HepG2 (cell line): ENCODE data around the gene ABCA4. TPM values are rescaled to one million over a fixed set of nuclear protein-coding genes. Genes with fewer than 3 reads are reported as not detected.

ENCODE experiments used
- ADNP ChIP-seq: sonication (generic); formaldehyde crosslinking; IDR thresholded peaks from 2 replicates; pipeline ENCODE4 v1.4.0; 2020; ENCODE audit warnings: missing genetic modification reagents
- FOXM1 ChIP-seq: sonication (generic); formaldehyde crosslinking; IDR thresholded peaks from 2 replicates; pipeline ENCODE4 v1.5.0; 2020; ENCODE audit warnings: missing genetic modification reagents
- FOXO1 ChIP-seq: sonication (generic); formaldehyde crosslinking; IDR thresholded peaks from 2 replicates; pipeline ENCODE4 v1.4.0; 2020; ENCODE audit warnings: missing genetic modification reagents
- KAT2B ChIP-seq: fragments of 150-350 bp; IDR thresholded peaks from 2 replicates; pipeline ENCODE4 v1.6.1; 2014; ENCODE audit warnings: low read depth, low read length, borderline replicate concordance
- MAX ChIP-seq: IDR thresholded peaks from 2 replicates; pipeline ENCODE4 v1.6.1; 2012; ENCODE audit warnings: inconsistent platforms
- MBD4 ChIP-seq: IDR thresholded peaks from 2 replicates; pipeline ENCODE4 v1.6.1; 2012; ENCODE audit warnings: low read length, inconsistent platforms, borderline replicate concordance
- NFIB ChIP-seq: sonication (generic); formaldehyde crosslinking; IDR thresholded peaks from 2 replicates; pipeline ENCODE4 v1.9.0; 2021; ENCODE audit warnings: missing genetic modification reagents, mild to moderate bottlenecking, borderline replicate concordance
- SOX13 ChIP-seq, 3 experiments: fragments of 450-650 bp in 1 of 3; sonication (generic) in 1 of 3; formaldehyde crosslinking in 1 of 3; IDR thresholded peaks in 2 of 3; conservative IDR thresholded peaks in 1 of 3; 2 replicates each; pipeline versions ENCODE4 v1.5.0 to v1.6.1; 2016 to 2020; ENCODE audit warnings: antibody characterized with exemption in 1 of 3, mild to moderate bottlenecking in 1 of 3, missing compliant biosample characterization in 1 of 3, missing genetic modification reagents in 1 of 3, moderate library complexity in 1 of 3
- TP53 ChIP-seq: sonication (generic); formaldehyde crosslinking; conservative IDR thresholded peaks from 2 replicates; pipeline ENCODE4 v1.4.0; 2020; ENCODE audit warnings: missing genetic modification reagents
- ZKSCAN8 ChIP-seq: IDR thresholded peaks from 2 replicates; pipeline ENCODE4 v1.6.1; 2016; ENCODE audit warnings: borderline replicate concordance, missing genetic modification reagents, missing compliant biosample characterization
- ZNF121 ChIP-seq: sonication (generic); formaldehyde crosslinking; IDR thresholded peaks from 2 replicates; pipeline ENCODE4 v1.5.0; 2020; ENCODE audit warnings: mild to moderate bottlenecking, missing genetic modification reagents
- ZNF432 ChIP-seq: sonication (generic); formaldehyde crosslinking; IDR thresholded peaks from 2 replicates; pipeline ENCODE4 v1.5.0; 2020; ENCODE audit warnings: missing genetic modification reagents, mild to moderate bottlenecking, borderline replicate concordance
- ZNF615 ChIP-seq: sonication (generic); formaldehyde crosslinking; IDR thresholded peaks from 2 replicates; pipeline ENCODE4 v1.5.0; 2020; ENCODE audit warnings: mild to moderate bottlenecking, missing genetic modification reagents, borderline replicate concordance
- polyA plus RNA-seq, 8 experiments: library from polyadenylated mRNA; depleted of rRNA in 3 of 8; stranded (reverse) in 7 of 8; unstranded in 1 of 8; fragments of >200 nt; fragmentation: Illumina TruSeq in 4 of 8; extraction: Trizol in 4 of 8; gene quantifications; 2 replicates each; pipeline versions ENCODE4 v1.2.1 to v1.2.3, GENCODE V29; 2011 to 2016; ENCODE audit warnings: low read depth in 4 of 8, missing spikeins in 1 of 8, mixed read lengths in 1 of 8; ENCODE audit not compliant: insufficient read depth in 1 of 8
- total RNA-seq, 5 experiments: library from RNA; depleted of rRNA; stranded (reverse); fragments of >200 nt; fragmentation: Illumina TruSeq; extraction: Trizol; gene quantifications; 2 replicates each; pipeline ENCODE4 v1.2.3, GENCODE V29; 2016; ENCODE audit warnings: low read depth in 1 of 5
- TF ChIP-seq, protein P1 (sequence below): sonication (generic); formaldehyde crosslinking; conservative IDR thresholded peaks from 2 replicates; pipeline ENCODE4 v1.4.0; 2020; ENCODE audit warnings: mild to moderate bottlenecking, missing genetic modification reagents, moderate library complexity
- TF ChIP-seq, protein P2 (sequence below): sonication (generic); formaldehyde crosslinking; IDR thresholded peaks from 2 replicates; pipeline ENCODE4 v1.5.0; 2020; ENCODE audit warnings: mild to moderate bottlenecking, missing genetic modification reagents
- TF ChIP-seq, protein P3 (sequence below): sonication (generic); formaldehyde crosslinking; IDR thresholded peaks from 2 replicates; pipeline ENCODE4 v1.4.0; 2020; ENCODE audit warnings: missing genetic modification reagents
- TF ChIP-seq, protein P4 (sequence below): sonication (generic); formaldehyde crosslinking; IDR thresholded peaks from 2 replicates; pipeline ENCODE4 v1.4.0; 2020; ENCODE audit warnings: missing genetic modification reagents

Gene ABCA4
- total and polyA plus RNA-seq, 2 of the 13 experiments (the other 11 are each of a cell fraction or from before 2014, with no cell fraction given), result 0.24 to 0.67 TPM

DNA sequence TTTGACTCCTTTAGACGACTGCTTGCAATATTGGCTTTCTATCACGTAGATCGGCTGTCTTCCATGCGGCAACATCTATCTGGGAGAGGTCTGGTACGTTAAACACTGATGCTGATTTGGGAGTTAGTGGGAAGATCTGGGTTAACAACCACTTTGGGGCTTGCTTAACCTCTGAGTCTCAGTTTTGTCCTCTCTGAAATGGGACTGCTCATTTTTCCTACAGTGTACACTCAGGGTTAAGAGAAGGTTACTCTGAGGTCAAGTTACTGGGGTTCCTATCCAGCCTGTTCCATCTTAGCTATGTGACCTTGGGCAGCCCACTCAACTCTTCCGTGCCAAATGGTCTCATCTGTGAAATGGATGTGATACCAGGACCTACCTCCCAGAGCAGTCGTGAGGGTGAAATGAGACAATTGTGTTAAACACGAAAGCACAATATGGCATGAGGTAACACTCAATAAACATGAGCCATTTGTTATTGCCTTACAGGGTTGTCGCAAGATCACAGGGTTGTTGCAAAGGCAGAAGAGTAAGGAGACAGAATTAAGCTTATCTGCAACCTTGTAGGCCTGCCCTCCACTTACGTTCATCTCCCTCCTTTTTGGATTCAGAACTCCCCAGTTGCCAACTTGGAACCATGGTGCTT, 5.6 kb downstream of the ABCA4 start (continued):
- TF ChIP-seq, protein P1, sequence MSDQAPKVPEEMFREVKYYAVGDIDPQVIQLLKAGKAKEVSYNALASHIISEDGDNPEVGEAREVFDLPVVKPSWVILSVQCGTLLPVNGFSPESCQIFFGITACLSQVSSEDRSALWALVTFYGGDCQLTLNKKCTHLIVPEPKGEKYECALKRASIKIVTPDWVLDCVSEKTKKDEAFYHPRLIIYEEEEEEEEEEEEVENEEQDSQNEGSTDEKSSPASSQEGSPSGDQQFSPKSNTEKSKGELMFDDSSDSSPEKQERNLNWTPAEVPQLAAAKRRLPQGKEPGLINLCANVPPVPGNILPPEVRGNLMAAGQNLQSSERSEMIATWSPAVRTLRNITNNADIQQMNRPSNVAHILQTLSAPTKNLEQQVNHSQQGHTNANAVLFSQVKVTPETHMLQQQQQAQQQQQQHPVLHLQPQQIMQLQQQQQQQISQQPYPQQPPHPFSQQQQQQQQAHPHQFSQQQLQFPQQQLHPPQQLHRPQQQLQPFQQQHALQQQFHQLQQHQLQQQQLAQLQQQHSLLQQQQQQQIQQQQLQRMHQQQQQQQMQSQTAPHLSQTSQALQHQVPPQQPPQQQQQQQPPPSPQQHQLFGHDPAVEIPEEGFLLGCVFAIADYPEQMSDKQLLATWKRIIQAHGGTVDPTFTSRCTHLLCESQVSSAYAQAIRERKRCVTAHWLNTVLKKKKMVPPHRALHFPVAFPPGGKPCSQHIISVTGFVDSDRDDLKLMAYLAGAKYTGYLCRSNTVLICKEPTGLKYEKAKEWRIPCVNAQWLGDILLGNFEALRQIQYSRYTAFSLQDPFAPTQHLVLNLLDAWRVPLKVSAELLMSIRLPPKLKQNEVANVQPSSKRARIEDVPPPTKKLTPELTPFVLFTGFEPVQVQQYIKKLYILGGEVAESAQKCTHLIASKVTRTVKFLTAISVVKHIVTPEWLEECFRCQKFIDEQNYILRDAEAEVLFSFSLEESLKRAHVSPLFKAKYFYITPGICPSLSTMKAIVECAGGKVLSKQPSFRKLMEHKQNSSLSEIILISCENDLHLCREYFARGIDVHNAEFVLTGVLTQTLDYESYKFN, result no peak
- TF ChIP-seq ZNF615 (CRISPR knock-in tag) (no peak), NFIB (no peak), MAX (0 out of 2 replicates have a peak, but pooled peaks have one; percentile 1), FOXO1 (CRISPR knock-in tag) (0 out of 2 replicates have a peak, but pooled peaks have one; percentile 6), ADNP (CRISPR knock-in tag) (0 out of 2 replicates have a peak, but pooled peaks have one; percentile 25), MBD4 (no peak), ZNF121 (no peak), TP53 (CRISPR knock-in tag) (no peak), FOXM1 (no peak), SOX13 (IDR thresholded peaks at IDR 0.05) (no peak), SOX13 (CRISPR knock-in tag; conservative IDR thresholded peaks at IDR 0.05 in 1 of 2, IDR thresholded peaks at IDR 0.05 in 1 of 2) (peak in 1 of 2 experiments; percentile 55; a peak in 2 of 4 replicates), ZKSCAN8 (CRISPR knock-in tag) (no peak), ZNF432 (CRISPR knock-in tag) (no peak), KAT2B (no peak)
- TF ChIP-seq, protein P2, sequence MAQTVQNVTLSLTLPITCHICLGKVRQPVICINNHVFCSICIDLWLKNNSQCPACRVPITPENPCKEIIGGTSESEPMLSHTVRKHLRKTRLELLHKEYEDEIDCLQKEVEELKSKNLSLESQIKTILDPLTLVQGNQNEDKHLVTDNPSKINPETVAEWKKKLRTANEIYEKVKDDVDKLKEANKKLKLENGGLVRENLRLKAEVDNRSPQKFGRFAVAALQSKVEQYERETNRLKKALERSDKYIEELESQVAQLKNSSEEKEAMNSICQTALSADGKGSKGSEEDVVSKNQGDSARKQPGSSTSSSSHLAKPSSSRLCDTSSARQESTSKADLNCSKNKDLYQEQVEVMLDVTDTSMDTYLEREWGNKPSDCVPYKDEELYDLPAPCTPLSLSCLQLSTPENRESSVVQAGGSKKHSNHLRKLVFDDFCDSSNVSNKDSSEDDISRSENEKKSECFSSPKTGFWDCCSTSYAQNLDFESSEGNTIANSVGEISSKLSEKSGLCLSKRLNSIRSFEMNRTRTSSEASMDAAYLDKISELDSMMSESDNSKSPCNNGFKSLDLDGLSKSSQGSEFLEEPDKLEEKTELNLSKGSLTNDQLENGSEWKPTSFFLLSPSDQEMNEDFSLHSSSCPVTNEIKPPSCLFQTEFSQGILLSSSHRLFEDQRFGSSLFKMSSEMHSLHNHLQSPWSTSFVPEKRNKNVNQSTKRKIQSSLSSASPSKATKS (CRISPR knock-in tag), result no peak
- TF ChIP-seq, protein P3, sequence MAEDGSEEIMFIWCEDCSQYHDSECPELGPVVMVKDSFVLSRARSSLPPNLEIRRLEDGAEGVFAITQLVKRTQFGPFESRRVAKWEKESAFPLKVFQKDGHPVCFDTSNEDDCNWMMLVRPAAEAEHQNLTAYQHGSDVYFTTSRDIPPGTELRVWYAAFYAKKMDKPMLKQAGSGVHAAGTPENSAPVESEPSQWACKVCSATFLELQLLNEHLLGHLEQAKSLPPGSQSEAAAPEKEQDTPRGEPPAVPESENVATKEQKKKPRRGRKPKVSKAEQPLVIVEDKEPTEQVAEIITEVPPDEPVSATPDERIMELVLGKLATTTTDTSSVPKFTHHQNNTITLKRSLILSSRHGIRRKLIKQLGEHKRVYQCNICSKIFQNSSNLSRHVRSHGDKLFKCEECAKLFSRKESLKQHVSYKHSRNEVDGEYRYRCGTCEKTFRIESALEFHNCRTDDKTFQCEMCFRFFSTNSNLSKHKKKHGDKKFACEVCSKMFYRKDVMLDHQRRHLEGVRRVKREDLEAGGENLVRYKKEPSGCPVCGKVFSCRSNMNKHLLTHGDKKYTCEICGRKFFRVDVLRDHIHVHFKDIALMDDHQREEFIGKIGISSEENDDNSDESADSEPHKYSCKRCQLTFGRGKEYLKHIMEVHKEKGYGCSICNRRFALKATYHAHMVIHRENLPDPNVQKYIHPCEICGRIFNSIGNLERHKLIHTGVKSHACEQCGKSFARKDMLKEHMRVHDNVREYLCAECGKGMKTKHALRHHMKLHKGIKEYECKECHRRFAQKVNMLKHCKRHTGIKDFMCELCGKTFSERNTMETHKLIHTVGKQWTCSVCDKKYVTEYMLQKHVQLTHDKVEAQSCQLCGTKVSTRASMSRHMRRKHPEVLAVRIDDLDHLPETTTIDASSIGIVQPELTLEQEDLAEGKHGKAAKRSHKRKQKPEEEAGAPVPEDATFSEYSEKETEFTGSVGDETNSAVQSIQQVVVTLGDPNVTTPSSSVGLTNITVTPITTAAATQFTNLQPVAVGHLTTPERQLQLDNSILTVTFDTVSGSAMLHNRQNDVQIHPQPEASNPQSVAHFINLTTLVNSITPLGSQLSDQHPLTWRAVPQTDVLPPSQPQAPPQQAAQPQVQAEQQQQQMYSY (CRISPR knock-in tag), result no peak
- TF ChIP-seq, protein P4, sequence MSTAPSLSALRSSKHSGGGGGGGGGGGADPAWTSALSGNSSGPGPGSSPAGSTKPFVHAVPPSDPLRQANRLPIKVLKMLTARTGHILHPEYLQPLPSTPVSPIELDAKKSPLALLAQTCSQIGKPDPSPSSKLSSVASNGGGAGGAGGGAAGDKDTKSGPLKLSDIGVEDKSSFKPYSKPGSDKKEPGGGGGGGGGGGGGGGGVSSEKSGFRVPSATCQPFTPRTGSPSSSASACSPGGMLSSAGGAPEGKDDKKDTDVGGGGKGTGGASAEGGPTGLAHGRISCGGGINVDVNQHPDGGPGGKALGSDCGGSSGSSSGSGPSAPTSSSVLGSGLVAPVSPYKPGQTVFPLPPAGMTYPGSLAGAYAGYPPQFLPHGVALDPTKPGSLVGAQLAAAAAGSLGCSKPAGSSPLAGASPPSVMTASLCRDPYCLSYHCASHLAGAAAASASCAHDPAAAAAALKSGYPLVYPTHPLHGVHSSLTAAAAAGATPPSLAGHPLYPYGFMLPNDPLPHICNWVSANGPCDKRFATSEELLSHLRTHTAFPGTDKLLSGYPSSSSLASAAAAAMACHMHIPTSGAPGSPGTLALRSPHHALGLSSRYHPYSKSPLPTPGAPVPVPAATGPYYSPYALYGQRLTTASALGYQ, result no peak
